Activated CD4-positive, alpha-beta T cell treated with anti-CD3 and anti-CD28 coated beads for 36 hours (primary cell): Measurements from ENCODE around the gene NTN3. TPM values are rescaled to one million over a fixed set of nuclear protein-coding genes. Genes with fewer than 3 reads are reported as not detected.

Experiments
- ATAC-seq: fragments of 200-7000 bp; cut with Tn5 transposase; one replicate; pipeline ENCODE4 v1.10.0; 2021; ENCODE audit warnings: mild to moderate bottlenecking, moderate library complexity
- CTCF ChIA-PET: fragments of 350-600 bp; sonication (Branson Sonifier 250); formaldehyde crosslinking; loops from one replicate; lab custom pipeline; 2021; ENCODE audit warnings: antibody characterized with exemption; lab: Charles Lee
- POLR2A ChIA-PET: fragments of 350-600 bp; sonication (Branson Sonifier 250); formaldehyde crosslinking; loops from one replicate; lab custom pipeline; 2021; ENCODE audit warnings: antibody characterized with exemption, inconsistent platforms; lab: Charles Lee
- DNase-seq: peaks from one replicate; pipeline ENCODE4 v3.0.0-alpha.2; 2020
- H3K27ac Mint-ChIP-seq: one replicate; pipeline ENCODE4 v1.8.0; 2021; ENCODE audit warnings: mixed read lengths
- H3K27me3 Mint-ChIP-seq: one replicate; pipeline ENCODE4 v1.8.0; 2021; ENCODE audit warnings: mixed read lengths
- H3K36me3 Mint-ChIP-seq: one replicate; pipeline ENCODE4 v1.8.0; 2021; ENCODE audit warnings: low read depth, mixed read lengths
- H3K4me1 Mint-ChIP-seq: one replicate; pipeline ENCODE4 v1.8.0; 2021; ENCODE audit warnings: mixed read lengths
- H3K4me3 Mint-ChIP-seq: one replicate; pipeline ENCODE4 v1.8.0; 2021; ENCODE audit warnings: mild to moderate bottlenecking, moderate library complexity, mixed read lengths
- H3K9me3 Mint-ChIP-seq: one replicate; pipeline ENCODE4 v1.8.0; 2021; ENCODE audit warnings: low read depth, mixed read lengths
- intact Hi-C, 2 experiments: fragments of 100-400 bp; cut with DNase I in 1 of 2; cut with micrococcal nuclease in 1 of 2; formaldehyde crosslinking; loops; one replicate each; pipeline versions ENCODE4 v1.14.2 to v1.15.1; 2022 to 2024; cut with DNase I, micrococcal nuclease
- total RNA-seq, 2 experiments: library from RNA; stranded (reverse); gene quantifications; one replicate each; pipeline ENCODE4 v1.2.3, GENCODE V29; 2021

Gene NTN3
- total RNA-seq, 2 experiments from 2014 or later = not detected

- peaks cover 5% of the 10 kb centered on the region for H3K4me1 Mint-ChIP-seq
- ChIA-PET POLR2A (no interaction called here), CTCF (interaction anchor here (0.9 to 1.0 kb wide), 2 partner anchors 10 to 41 kb away, joined by 3 to 4 read pairs; no protein-coding TSS in a partner anchor)
- H3K27ac Mint-ChIP-seq = no peak overlapping the region
- peaks cover 26% of the 10 kb centered on the region for H3K27me3 Mint-ChIP-seq
- intact Hi-C loops = no loop called here
- no peaks in the 10 kb centered on the region for H3K9me3 Mint-ChIP-seq
- no peak overlapping the region for H3K4me3 Mint-ChIP-seq
- ATAC-seq = peak; percentile 21
- H3K36me3 Mint-ChIP-seq = peaks cover 2% of the 10 kb centered on the region
- DNase-seq = peak; percentile 42
These were observed 2.8 kb upstream of the NTN3 start for GRCh38 chr16:2468233-2468724.

- no peak overlapping the region for H3K27ac Mint-ChIP-seq
- no peaks in the 10 kb centered on the region for H3K9me3 Mint-ChIP-seq
- no peak for ATAC-seq
- intact Hi-C loops = no loop called here
- no peaks in the 10 kb centered on the region for H3K36me3 Mint-ChIP-seq
- no peak for DNase-seq
- H3K27me3 Mint-ChIP-seq = peaks cover 27% of the 10 kb centered on the region
- ChIA-PET CTCF (interaction anchor here (0.9 to 1.0 kb wide), 2 partner anchors 9 to 41 kb away, joined by 3 to 4 read pairs; no protein-coding TSS in a partner anchor), POLR2A (no interaction called here)
- peaks cover 6% of the 10 kb centered on the region for H3K4me1 Mint-ChIP-seq
- H3K4me3 Mint-ChIP-seq = no peak overlapping the region
These were observed 2.2 kb upstream of the NTN3 start for GRCh38 chr16:2468725-2469398.

- CTCF ChIA-PET = no interaction called here
- peaks cover 6% of the 10 kb centered on the region for H3K4me1 Mint-ChIP-seq
These were observed 1.5 kb upstream of the NTN3 start for GRCh38 chr16:2469399-2470233.

DNA sequence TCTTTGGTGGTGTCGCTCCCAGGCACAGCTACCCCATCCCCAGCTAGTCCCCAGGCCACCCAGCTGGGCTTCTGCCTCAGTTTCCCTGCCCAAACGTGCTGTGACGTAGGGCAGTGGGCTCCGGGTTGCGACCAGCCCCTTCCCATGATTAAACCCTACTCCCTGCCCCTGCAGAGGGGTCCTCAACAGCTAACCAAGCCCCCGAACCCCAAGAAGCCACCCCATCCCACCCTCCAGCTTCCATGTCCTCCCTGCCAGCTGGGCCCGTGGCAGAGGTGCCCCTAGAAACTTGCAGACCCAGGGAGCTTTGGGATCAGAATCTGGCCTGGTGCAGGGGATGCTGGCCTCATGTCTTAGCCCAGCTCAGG is 879 bp upstream of the NTN3 start:
- Mint-ChIP-seq H3K9me3 (no peaks in the 10 kb centered on the region), H3K27ac (no peak overlapping the region), H3K36me3 (no peaks in the 10 kb centered on the region), H3K4me3 (no peak overlapping the region), H3K4me1 (peaks cover 6% of the 10 kb centered on the region), H3K27me3 (peaks cover 27% of the 10 kb centered on the region)
- ATAC-seq = no peak
- intact Hi-C loops = loop anchor here (5.0 kb wide), 3 partner anchors 62 to 263 kb away; partner anchors contain the start of genes CEMP1 (in 1 of the 2), MLST8 (in 1 of the 2) and RNPS1 (in 1 of the 2)
- ChIA-PET CTCF (no interaction called here), POLR2A (interaction anchor here (0.6 kb wide), 2 partner anchors 16 to 20 kb away, joined by 3 to 4 read pairs; no protein-coding TSS in a partner anchor)
- DNase-seq = no peak

More at GRCh38 chr16:2469399-2470233, 1.5 kb upstream of the NTN3 start:
- POLR2A ChIA-PET = interaction anchor here (0.6 kb wide), 1 partner anchor 19 kb away, joined by 4 read pairs; no protein-coding TSS in a partner anchor
- H3K36me3 Mint-ChIP-seq = no peaks in the 10 kb centered on the region
- no peak for ATAC-seq
- H3K27me3 Mint-ChIP-seq = peaks cover 27% of the 10 kb centered on the region
- no peaks in the 10 kb centered on the region for H3K9me3 Mint-ChIP-seq
- H3K4me3 Mint-ChIP-seq = no peak overlapping the region
- intact Hi-C loops = loop anchor here (5.0 kb wide), 3 partner anchors 63 to 262 kb away; partner anchors contain the start of genes CEMP1 (in 1 of the 2), MLST8 (in 1 of the 2) and RNPS1 (in 1 of the 2)
- no peak overlapping the region for H3K27ac Mint-ChIP-seq
- DNase-seq = no peak

DNA sequence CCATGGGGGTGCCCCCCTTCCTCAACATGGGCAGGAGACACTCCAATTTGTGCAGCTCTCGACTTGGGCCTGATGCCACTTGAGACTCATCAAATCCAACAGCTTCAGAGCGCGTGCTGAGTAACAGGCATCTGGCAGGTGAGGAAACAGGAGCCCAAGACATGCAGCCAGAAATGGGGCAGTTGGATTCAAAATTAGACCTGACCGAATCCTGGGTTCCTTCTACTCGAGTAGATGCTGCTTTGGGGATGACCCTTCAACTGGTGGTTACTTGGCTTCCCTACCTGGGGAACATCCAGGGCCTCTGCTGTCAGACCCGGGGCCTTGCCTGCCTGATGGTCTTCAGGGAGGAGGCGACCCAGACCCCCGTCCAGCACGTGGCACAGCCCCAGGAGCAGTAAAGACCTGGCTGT is 488 bp upstream of the NTN3 start:
- no peaks in the 10 kb centered on the region for H3K9me3 Mint-ChIP-seq
- ChIA-PET CTCF (no interaction called here), POLR2A (interaction anchor here (0.6 kb wide), 1 partner anchor 16 kb away, joined by 3 read pairs; no protein-coding TSS in a partner anchor)
- no peaks in the 10 kb centered on the region for H3K36me3 Mint-ChIP-seq
- no peak for ATAC-seq
- H3K27me3 Mint-ChIP-seq = peaks cover 27% of the 10 kb centered on the region
- DNase-seq = peak; percentile 41
- peaks cover 6% of the 10 kb centered on the region for H3K4me1 Mint-ChIP-seq
- no peak overlapping the region for H3K27ac Mint-ChIP-seq
- H3K4me3 Mint-ChIP-seq = no peak overlapping the region
- intact Hi-C loops = loop anchor here (5.0 kb wide), 3 partner anchors 62 to 263 kb away; partner anchors contain the start of genes CEMP1 (in 1 of the 2), MLST8 (in 1 of the 2) and RNPS1 (in 1 of the 2)

DNA sequence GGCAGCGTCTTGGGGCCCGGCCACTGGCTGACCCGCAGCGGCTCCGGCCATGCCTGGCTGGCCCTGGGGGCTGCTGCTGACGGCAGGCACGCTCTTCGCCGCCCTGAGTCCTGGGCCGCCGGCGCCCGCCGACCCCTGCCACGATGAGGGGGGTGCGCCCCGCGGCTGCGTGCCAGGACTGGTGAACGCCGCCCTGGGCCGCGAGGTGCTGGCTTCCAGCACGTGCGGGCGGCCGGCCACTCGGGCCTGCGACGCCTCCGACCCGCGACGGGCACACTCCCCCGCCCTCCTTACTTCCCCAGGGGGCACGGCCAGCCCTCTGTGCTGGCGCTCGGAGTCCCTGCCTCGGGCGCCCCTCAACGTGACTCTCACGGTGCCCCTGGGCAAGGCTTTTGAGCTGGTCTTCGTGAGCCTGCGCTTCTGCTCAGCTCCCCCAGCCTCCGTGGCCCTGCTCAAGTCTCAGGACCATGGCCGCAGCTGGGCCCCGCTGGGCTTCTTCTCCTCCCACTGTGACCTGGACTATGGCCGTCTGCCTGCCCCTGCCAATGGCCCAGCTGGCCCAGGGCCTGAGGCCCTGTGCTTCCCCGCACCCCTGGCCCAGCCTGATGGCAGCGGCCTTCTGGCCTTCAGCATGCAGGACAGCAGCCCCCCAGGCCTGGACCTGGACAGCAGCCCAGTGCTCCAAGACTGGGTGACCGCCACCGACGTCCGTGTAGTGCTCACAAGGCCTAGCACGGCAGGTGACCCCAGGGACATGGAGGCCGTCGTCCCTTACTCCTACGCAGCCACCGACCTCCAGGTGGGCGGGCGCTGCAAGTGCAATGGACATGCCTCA is 773 bp downstream of the NTN3 start:
- peaks cover 6% of the 10 kb centered on the region for H3K4me1 Mint-ChIP-seq
- no peak overlapping the region for H3K4me3 Mint-ChIP-seq
- H3K27ac Mint-ChIP-seq = no peak overlapping the region
- ChIA-PET POLR2A (no interaction called here), CTCF (no interaction called here)
- intact Hi-C loops = loop anchor here (5.0 kb wide), 3 partner anchors 60 to 265 kb away; partner anchors contain the start of genes CEMP1 (in 1 of the 2), MLST8 (in 1 of the 2) and RNPS1 (in 1 of the 2)
- no peaks in the 10 kb centered on the region for H3K36me3 Mint-ChIP-seq
- no peak for DNase-seq
- H3K9me3 Mint-ChIP-seq = no peaks in the 10 kb centered on the region
- no peak for ATAC-seq
- peaks cover 27% of the 10 kb centered on the region for H3K27me3 Mint-ChIP-seq

DNA sequence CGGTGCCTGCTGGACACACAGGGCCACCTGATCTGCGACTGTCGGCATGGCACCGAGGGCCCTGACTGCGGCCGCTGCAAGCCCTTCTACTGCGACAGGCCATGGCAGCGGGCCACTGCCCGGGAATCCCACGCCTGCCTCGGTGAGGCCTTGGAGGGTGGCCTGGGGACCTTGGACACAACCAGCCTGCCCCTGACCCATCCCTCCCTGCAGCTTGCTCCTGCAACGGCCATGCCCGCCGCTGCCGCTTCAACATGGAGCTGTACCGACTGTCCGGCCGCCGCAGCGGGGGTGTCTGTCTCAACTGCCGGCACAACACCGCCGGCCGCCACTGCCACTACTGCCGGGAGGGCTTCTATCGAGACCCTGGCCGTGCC is 1.4 kb downstream of the NTN3 start:
- H3K4me1 Mint-ChIP-seq = peaks cover 6% of the 10 kb centered on the region
- no peak for DNase-seq
- no peak for ATAC-seq
- ChIA-PET POLR2A (no interaction called here), CTCF (no interaction called here)
- H3K4me3 Mint-ChIP-seq = no peak overlapping the region
- intact Hi-C loops = loop anchor here (5.0 kb wide), 3 partner anchors 60 to 265 kb away; partner anchors contain the start of genes CEMP1 (in 1 of the 2), MLST8 (in 1 of the 2) and RNPS1 (in 1 of the 2)
- H3K36me3 Mint-ChIP-seq = no peaks in the 10 kb centered on the region
- peaks cover 25% of the 10 kb centered on the region for H3K27me3 Mint-ChIP-seq
- H3K9me3 Mint-ChIP-seq = no peaks in the 10 kb centered on the region
- H3K27ac Mint-ChIP-seq = no peak overlapping the region

GRCh38 chr16:2472885-2473445 is 1.9 kb downstream of the NTN3 start:
- ATAC-seq (no peak), DNase-seq (no peak)
- no peaks in the 10 kb centered on the region for H3K9me3 Mint-ChIP-seq
- H3K36me3 Mint-ChIP-seq = no peaks in the 10 kb centered on the region
- H3K4me1 Mint-ChIP-seq = peaks cover 6% of the 10 kb centered on the region
- ChIA-PET POLR2A (no interaction called here), CTCF (no interaction called here)
- H3K27ac Mint-ChIP-seq = no peak overlapping the region
- peaks cover 25% of the 10 kb centered on the region for H3K27me3 Mint-ChIP-seq
- intact Hi-C loops = loop anchor here (5.0 kb wide), 3 partner anchors 59 to 266 kb away; partner anchors contain the start of genes CEMP1 (in 1 of the 2), MLST8 (in 1 of the 2) and RNPS1 (in 1 of the 2)
- H3K4me3 Mint-ChIP-seq = peak overlapping the region; percentile 65

GRCh38 chr16:2473446-2473926 is 2.4 kb downstream of the NTN3 start:
- H3K9me3 Mint-ChIP-seq = no peaks in the 10 kb centered on the region
- H3K27ac Mint-ChIP-seq = no peak overlapping the region
- peak overlapping the region; percentile 65 for H3K4me3 Mint-ChIP-seq
- H3K36me3 Mint-ChIP-seq = no peaks in the 10 kb centered on the region
- DNase-seq (peak; percentile 48), ATAC-seq (no peak)
- intact Hi-C loops = loop anchor here (5.0 kb wide), 3 partner anchors 59 to 266 kb away; partner anchors contain the start of genes CEMP1 (in 1 of the 2), MLST8 (in 1 of the 2) and RNPS1 (in 1 of the 2)
- ChIA-PET POLR2A (no interaction called here), CTCF (no interaction called here)
- H3K4me1 Mint-ChIP-seq = peaks cover 6% of the 10 kb centered on the region
- peaks cover 21% of the 10 kb centered on the region for H3K27me3 Mint-ChIP-seq
